T-helper 1 cell (primary cell): ENCODE results near the gene GSTA3.
"Not testable (repeated sequence)": the region's sequence is repeated elsewhere in the genome, so short reads cannot be mapped to it uniquely, and the experiment has no call there.

ENCODE experiments used
- DNase-seq, 5 donors: peaks; one replicate each; pipeline ENCODE4 v3.0.0-alpha.2; 2012 to 2020

The GSTA3 gene

GRCh38 chr6:52858416-52858815 is 51.1 kb downstream of the GSTA3 start:
- DNase-seq: no peak

GRCh38 chr6:52856137-52856536 is 53.4 kb downstream of the GSTA3 start:
- DNase-seq: not testable (repeated sequence)

- no peak for DNase-seq
Observed at GRCh38 chr6:52849137-52849536, 60.4 kb downstream of the GSTA3 start.
